ENCODE data around the gene GTF3C4.
A peak's percentile ranks its signal among the peaks of the same experiment; 100 is the strongest.

GTF3C4 gene, protein sequence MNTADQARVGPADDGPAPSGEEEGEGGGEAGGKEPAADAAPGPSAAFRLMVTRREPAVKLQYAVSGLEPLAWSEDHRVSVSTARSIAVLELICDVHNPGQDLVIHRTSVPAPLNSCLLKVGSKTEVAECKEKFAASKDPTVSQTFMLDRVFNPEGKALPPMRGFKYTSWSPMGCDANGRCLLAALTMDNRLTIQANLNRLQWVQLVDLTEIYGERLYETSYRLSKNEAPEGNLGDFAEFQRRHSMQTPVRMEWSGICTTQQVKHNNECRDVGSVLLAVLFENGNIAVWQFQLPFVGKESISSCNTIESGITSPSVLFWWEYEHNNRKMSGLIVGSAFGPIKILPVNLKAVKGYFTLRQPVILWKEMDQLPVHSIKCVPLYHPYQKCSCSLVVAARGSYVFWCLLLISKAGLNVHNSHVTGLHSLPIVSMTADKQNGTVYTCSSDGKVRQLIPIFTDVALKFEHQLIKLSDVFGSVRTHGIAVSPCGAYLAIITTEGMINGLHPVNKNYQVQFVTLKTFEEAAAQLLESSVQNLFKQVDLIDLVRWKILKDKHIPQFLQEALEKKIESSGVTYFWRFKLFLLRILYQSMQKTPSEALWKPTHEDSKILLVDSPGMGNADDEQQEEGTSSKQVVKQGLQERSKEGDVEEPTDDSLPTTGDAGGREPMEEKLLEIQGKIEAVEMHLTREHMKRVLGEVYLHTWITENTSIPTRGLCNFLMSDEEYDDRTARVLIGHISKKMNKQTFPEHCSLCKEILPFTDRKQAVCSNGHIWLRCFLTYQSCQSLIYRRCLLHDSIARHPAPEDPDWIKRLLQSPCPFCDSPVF
- total RNA-seq, result 29.7 to 42.4 (median 41.3) reads per million in 3 donors

DNA sequence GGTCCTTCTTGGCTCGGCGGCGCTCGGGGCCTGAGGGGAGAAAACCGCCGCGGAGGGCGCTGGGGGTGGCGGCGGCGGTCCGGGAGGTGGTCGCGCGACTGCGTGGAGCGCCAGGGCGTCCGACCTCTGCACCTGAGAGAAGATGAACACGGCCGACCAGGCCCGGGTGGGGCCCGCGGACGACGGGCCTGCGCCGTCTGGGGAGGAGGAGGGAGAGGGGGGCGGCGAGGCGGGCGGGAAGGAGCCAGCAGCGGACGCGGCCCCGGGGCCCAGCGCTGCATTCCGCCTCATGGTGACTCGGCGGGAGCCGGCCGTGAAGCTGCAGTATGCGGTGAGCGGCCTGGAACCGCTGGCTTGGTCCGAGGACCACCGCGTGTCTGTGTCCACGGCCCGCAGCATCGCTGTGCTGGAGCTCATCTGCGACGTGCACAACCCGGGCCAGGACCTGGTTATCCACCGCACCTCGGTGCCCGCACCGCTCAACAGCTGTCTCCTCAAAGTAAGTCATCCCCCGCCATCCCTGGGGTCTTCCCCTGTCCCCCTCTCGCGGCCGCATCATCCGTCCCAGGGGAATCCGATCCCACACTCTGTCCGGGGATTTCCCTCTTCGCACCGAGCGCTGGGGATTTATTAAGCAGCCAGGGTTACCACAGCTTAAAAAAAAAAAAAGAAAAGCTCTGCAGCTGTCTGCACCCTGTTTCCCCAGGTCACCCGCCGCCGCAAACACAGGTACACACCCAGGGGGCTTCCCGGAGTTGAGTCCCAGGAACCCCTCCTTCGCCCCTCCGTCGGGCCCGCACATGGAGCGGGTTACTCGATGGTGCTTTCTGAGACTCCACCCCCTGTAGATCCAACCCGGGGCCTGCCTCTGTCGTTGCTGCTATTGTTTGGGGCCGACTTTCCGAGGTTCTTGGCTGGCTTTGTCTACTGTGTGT lies at the start of gene GTF3C4:
GTF3C4 (plus strand) TSS at position 8 of the 935 bp plus-strand sequence; CDS start at position 143, 135 bp downstream.
- peaks cover 2% of the 10 kb centered on the region for H3K36me3 ChIP-seq (ENCODE audit: control insufficient read depth, insufficient read depth, low read length)
- DNase-seq, result peak; percentile 63 to 75 (median 72)
- no peaks in the 10 kb centered on the region for H3K27me3 ChIP-seq (replicated peaks; ENCODE audit: control insufficient read depth, insufficient read depth, low read length, poor library complexity, severe bottlenecking)
- H3K4me3 ChIP-seq (ENCODE audit: insufficient read depth, low read depth, low read length, poor library complexity, severe bottlenecking), result peak within 1 kb of the TSS; percentile 98
- no peaks in the 10 kb centered on the region for H3K9me3 ChIP-seq (ENCODE audit: control insufficient read depth, low read length)
- peak within 1 kb of the TSS; percentile 99 for H3K27ac ChIP-seq (ENCODE audit: insufficient read depth, low read length, poor library complexity, severe bottlenecking)
- H3K4me1 ChIP-seq (ENCODE audit: control insufficient read depth, insufficient read depth, low read length, poor library complexity, severe bottlenecking), result peaks cover 20% of the 10 kb centered on the region

DNA sequence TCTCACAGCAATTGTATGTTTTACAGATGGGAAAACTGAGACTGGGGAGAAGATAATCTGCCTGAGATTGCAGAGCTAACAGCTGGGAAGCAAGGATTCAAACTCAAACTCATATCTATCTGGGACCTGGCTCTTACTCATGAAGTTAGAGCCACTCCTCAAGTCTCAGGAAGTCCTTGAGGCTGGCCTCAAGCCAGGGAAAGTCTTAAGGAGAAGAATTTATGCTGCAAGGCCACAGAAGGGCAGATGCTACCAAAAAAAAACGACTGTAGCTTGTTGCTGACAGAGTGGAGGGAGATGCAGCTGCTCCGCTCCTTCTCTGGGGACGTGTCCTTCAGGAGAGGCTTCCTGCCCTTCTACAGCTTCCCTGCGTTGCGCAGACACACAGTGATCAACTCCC lies 48.1 kb upstream of the GTF3C4 start:
- Histone ChIP-seq H3K27ac (ENCODE audit: insufficient read depth, low read length, poor library complexity, severe bottlenecking) (no peak overlapping the region), H3K36me3 (ENCODE audit: control insufficient read depth, insufficient read depth, low read length) (peaks cover 53% of the 10 kb centered on the region), H3K4me1 (ENCODE audit: control insufficient read depth, insufficient read depth, low read length, poor library complexity, severe bottlenecking) (no peaks in the 10 kb centered on the region), H3K27me3 (replicated peaks; ENCODE audit: control insufficient read depth, insufficient read depth, low read length, poor library complexity, severe bottlenecking) (no peaks in the 10 kb centered on the region), H3K4me3 (ENCODE audit: insufficient read depth, low read depth, low read length, poor library complexity, severe bottlenecking) (no peak overlapping the region), H3K9me3 (ENCODE audit: control insufficient read depth, low read length) (no peaks in the 10 kb centered on the region)
- DNase-seq, result no peak

DNA sequence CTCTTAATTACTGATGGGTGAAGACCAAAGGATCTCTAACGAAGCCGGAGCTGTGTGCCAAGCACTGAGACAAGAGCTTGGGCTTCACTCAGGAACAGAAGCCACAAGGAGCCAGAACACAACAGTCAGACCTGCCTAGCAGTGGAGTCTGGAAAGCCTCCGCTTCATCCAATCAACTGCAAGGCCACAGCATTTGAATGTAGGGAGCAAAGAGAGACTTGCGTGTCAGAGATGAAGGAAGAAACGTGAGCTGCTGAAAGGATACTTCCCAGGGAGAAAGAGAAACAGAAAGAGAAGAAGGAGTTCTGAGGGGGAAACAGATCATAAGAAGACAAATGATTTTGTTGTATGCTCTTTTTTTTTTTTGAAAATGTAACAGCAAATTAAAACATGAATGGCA lies 44.0 kb upstream of the GTF3C4 start:
- Histone ChIP-seq H3K27me3 (replicated peaks; ENCODE audit: control insufficient read depth, insufficient read depth, low read length, poor library complexity, severe bottlenecking) (no peaks in the 10 kb centered on the region), H3K4me3 (ENCODE audit: insufficient read depth, low read depth, low read length, poor library complexity, severe bottlenecking) (no peak overlapping the region), H3K27ac (ENCODE audit: insufficient read depth, low read length, poor library complexity, severe bottlenecking) (no peak overlapping the region), H3K4me1 (ENCODE audit: control insufficient read depth, insufficient read depth, low read length, poor library complexity, severe bottlenecking) (no peaks in the 10 kb centered on the region), H3K9me3 (ENCODE audit: control insufficient read depth, low read length) (no peaks in the 10 kb centered on the region), H3K36me3 (ENCODE audit: control insufficient read depth, insufficient read depth, low read length) (peaks cover 66% of the 10 kb centered on the region)
- DNase-seq, result no peak

DNA sequence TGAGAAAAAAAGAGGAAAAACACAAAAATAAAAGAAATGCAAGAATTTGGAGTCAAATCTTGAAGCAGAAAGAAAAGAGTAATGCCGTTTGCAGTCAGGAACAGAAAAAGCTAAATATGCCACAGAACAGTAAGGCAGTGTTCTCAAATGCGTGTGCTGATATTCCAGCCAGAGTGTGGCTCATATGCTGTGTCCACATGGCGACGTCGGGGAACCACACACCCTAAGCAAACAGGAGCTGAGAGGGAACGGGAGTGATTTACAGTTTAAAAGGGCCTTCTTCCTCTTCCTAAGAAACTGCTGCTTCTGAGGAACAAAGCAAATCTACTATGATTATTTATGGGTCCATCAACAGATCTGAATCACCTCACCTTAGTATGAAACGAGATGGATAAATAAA lies 43.2 kb upstream of the GTF3C4 start:
- no peak overlapping the region for H3K4me3 ChIP-seq (ENCODE audit: insufficient read depth, low read depth, low read length, poor library complexity, severe bottlenecking)
- no peaks in the 10 kb centered on the region for H3K4me1 ChIP-seq (ENCODE audit: control insufficient read depth, insufficient read depth, low read length, poor library complexity, severe bottlenecking)
- no peaks in the 10 kb centered on the region for H3K9me3 ChIP-seq (ENCODE audit: control insufficient read depth, low read length)
- no peak overlapping the region for H3K27ac ChIP-seq (ENCODE audit: insufficient read depth, low read length, poor library complexity, severe bottlenecking)
- no peak for DNase-seq
- H3K36me3 ChIP-seq (ENCODE audit: control insufficient read depth, insufficient read depth, low read length), result peaks cover 66% of the 10 kb centered on the region
- H3K27me3 ChIP-seq (replicated peaks; ENCODE audit: control insufficient read depth, insufficient read depth, low read length, poor library complexity, severe bottlenecking), result no peaks in the 10 kb centered on the region

DNA sequence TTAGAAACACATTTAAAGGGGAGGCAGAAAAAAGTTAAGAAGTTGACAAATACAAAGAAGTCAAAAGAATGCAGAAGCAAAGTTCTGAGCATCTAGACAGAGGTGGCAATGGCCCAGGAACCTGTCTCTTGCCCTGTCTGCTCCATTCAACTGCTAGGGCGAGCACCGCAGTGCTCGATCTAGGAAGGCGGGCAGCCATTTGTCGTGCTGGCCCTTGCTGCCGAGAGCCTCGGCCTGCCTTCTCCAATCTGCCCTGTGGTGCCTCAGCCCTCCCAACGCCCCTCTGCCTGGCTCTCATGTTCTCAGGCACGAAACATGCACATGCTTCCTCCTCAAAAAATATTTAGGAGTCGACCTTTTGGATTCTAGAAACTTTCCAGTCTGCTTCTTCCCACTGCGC lies 42.7 kb upstream of the GTF3C4 start:
- H3K27me3 ChIP-seq (replicated peaks; ENCODE audit: control insufficient read depth, insufficient read depth, low read length, poor library complexity, severe bottlenecking), result no peaks in the 10 kb centered on the region
- no peaks in the 10 kb centered on the region for H3K9me3 ChIP-seq (ENCODE audit: control insufficient read depth, low read length)
- H3K27ac ChIP-seq (ENCODE audit: insufficient read depth, low read length, poor library complexity, severe bottlenecking), result no peak overlapping the region
- H3K4me1 ChIP-seq (ENCODE audit: control insufficient read depth, insufficient read depth, low read length, poor library complexity, severe bottlenecking), result no peaks in the 10 kb centered on the region
- H3K36me3 ChIP-seq (ENCODE audit: control insufficient read depth, insufficient read depth, low read length), result peaks cover 61% of the 10 kb centered on the region
- H3K4me3 ChIP-seq (ENCODE audit: insufficient read depth, low read depth, low read length, poor library complexity, severe bottlenecking), result no peak overlapping the region
- DNase-seq, result no peak

DNA sequence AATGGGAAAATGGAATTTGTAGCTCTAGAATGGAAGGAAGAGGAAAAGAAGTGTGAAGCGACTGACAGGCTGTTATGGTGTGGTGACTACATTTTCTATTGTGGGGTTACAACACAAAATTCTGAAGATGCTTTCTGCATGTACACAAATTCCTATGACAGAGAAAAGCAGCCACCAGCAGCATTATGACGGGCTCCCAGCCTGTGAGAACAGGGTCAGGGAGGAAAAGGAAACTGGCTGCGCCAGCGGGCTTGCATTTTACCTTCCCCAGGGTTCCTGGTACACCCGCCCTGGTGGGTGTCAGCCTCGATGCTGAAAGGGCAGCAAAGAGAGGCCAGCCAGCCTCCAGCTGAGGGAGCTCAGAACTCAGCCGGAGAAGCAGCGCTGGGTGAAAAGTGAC lies 41.5 kb upstream of the GTF3C4 start:
- H3K27ac ChIP-seq (ENCODE audit: insufficient read depth, low read length, poor library complexity, severe bottlenecking), result no peak overlapping the region

DNA sequence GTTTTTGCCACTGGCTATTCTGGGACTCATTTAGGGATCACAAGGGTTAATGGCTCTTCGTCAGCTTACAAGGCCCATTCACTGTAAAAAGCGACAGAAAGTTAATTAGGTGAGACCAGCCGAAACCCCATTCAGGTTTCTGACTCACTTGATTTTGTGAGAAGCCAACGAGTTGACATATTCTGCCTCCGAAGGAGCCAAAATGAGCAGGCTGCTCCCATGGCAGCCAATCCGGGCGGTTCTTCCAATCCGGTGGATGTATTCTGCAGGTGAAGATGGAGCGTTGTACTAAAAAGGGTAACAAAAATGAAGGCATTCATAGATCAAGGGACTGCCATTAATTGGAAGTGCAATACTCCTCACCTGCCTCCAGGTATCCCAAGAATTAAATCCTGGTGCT lies 40.1 kb upstream of the GTF3C4 start:
- H3K4me3 ChIP-seq (ENCODE audit: insufficient read depth, low read depth, low read length, poor library complexity, severe bottlenecking), result no peak overlapping the region
- no peaks in the 10 kb centered on the region for H3K27me3 ChIP-seq (replicated peaks; ENCODE audit: control insufficient read depth, insufficient read depth, low read length, poor library complexity, severe bottlenecking)
- no peaks in the 10 kb centered on the region for H3K4me1 ChIP-seq (ENCODE audit: control insufficient read depth, insufficient read depth, low read length, poor library complexity, severe bottlenecking)
- H3K36me3 ChIP-seq (ENCODE audit: control insufficient read depth, insufficient read depth, low read length), result peaks cover 57% of the 10 kb centered on the region
- no peaks in the 10 kb centered on the region for H3K9me3 ChIP-seq (ENCODE audit: control insufficient read depth, low read length)
- H3K27ac ChIP-seq (ENCODE audit: insufficient read depth, low read length, poor library complexity, severe bottlenecking), result no peak overlapping the region
- no peak for DNase-seq

More for the DNA sequence above, 41.5 kb upstream of the GTF3C4 start:
- DNase-seq, result no peak
- Histone ChIP-seq H3K27me3 (replicated peaks; ENCODE audit: control insufficient read depth, insufficient read depth, low read length, poor library complexity, severe bottlenecking) (no peaks in the 10 kb centered on the region), H3K36me3 (ENCODE audit: control insufficient read depth, insufficient read depth, low read length) (peaks cover 59% of the 10 kb centered on the region), H3K4me1 (ENCODE audit: control insufficient read depth, insufficient read depth, low read length, poor library complexity, severe bottlenecking) (no peaks in the 10 kb centered on the region), H3K4me3 (ENCODE audit: insufficient read depth, low read depth, low read length, poor library complexity, severe bottlenecking) (no peak overlapping the region), H3K9me3 (ENCODE audit: control insufficient read depth, low read length) (no peaks in the 10 kb centered on the region)

DNA sequence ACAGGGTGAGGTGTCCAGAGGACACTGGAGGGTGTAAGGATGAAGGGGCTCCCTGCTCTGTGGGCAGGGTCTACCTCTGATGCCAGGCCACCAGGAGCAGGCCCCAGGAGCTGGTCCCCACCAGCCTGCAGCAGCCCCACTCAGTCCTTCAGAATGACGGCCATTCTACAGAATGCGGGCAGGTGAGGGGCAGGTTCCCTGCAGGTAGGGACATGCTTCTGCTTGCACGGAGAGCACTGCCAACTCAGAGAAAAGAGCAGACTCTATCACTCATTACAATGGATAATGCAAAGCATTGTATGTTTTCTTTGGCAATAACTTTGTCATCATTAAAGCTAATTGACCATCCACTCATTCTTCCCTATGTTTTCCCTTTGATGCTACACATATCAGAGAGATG lies 39.5 kb upstream of the GTF3C4 start:
- no peak overlapping the region for H3K27ac ChIP-seq (ENCODE audit: insufficient read depth, low read length, poor library complexity, severe bottlenecking)
- no peaks in the 10 kb centered on the region for H3K4me1 ChIP-seq (ENCODE audit: control insufficient read depth, insufficient read depth, low read length, poor library complexity, severe bottlenecking)
- no peak for DNase-seq
- peaks cover 52% of the 10 kb centered on the region for H3K36me3 ChIP-seq (ENCODE audit: control insufficient read depth, insufficient read depth, low read length)
- H3K9me3 ChIP-seq (ENCODE audit: control insufficient read depth, low read length), result no peaks in the 10 kb centered on the region
- no peaks in the 10 kb centered on the region for H3K27me3 ChIP-seq (replicated peaks; ENCODE audit: control insufficient read depth, insufficient read depth, low read length, poor library complexity, severe bottlenecking)
- no peak overlapping the region for H3K4me3 ChIP-seq (ENCODE audit: insufficient read depth, low read depth, low read length, poor library complexity, severe bottlenecking)

DNA sequence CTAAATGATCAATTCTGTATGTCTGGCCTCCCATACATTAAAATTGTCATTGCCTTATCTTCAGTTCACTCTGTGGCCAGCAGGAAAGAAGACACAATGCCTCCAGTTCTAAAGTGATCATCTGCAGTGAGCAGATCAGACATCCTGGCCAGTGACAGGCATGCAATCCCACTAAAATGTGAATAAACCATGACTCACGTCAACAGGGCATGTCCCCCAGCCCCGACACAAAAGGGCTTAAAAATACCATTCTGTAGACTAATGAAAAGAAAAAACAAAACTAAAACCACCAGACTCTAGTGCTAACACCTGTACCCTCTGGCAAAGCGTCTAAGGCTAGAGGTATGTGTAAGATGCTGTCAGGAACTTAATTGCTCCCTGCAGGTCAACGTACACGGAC lies 39.0 kb upstream of the GTF3C4 start:
- DNase-seq, result no peak

More for the DNA sequence above, 39.0 kb upstream of the GTF3C4 start:
- H3K4me1 ChIP-seq (ENCODE audit: control insufficient read depth, insufficient read depth, low read length, poor library complexity, severe bottlenecking), result no peaks in the 10 kb centered on the region
- H3K27ac ChIP-seq (ENCODE audit: insufficient read depth, low read length, poor library complexity, severe bottlenecking), result no peak overlapping the region
- no peaks in the 10 kb centered on the region for H3K27me3 ChIP-seq (replicated peaks; ENCODE audit: control insufficient read depth, insufficient read depth, low read length, poor library complexity, severe bottlenecking)
- H3K36me3 ChIP-seq (ENCODE audit: control insufficient read depth, insufficient read depth, low read length), result peaks cover 52% of the 10 kb centered on the region
- no peak overlapping the region for H3K4me3 ChIP-seq (ENCODE audit: insufficient read depth, low read depth, low read length, poor library complexity, severe bottlenecking)
- H3K9me3 ChIP-seq (ENCODE audit: control insufficient read depth, low read length), result no peaks in the 10 kb centered on the region

Measured in effector memory CD4-positive, alpha-beta T cell (primary cell).